H1 (cell line): Measurements from ENCODE around the gene CBFA2T2. TPM values are rescaled to one million over a fixed set of nuclear protein-coding genes. Genes with fewer than 3 reads are reported as not detected.

ENCODE experiments used
- CTCF ChIA-PET: fragments of 300-600 bp; sonication (Branson Sonifier 250); formaldehyde crosslinking; loops from one replicate; lab custom pipeline; 2021; ENCODE audit not compliant: partially characterized antibody; lab: Charles Lee
- POLR2A ChIA-PET: fragments of 300-600 bp; sonication (Branson Sonifier 250); formaldehyde crosslinking; loops from one replicate; lab custom pipeline; 2021; ENCODE audit warnings: inconsistent platforms; ENCODE audit not compliant: partially characterized antibody; lab: Charles Lee
- DNase-seq, 2 experiments: peaks; one replicate each; pipeline versions ENCODE4 v3.0.0 to v3.0.0-alpha.2; 2010 to 2022; ENCODE audit warnings: low spot score in 2 of 2, low read depth in 1 of 2, mixed read lengths in 1 of 2
- FAIRE-seq: peaks from 2 replicates; lab custom pipeline; 2011; peaks lifted over from hg19 to GRCh38; lab: Jason Lieb, UNC
- H2AFZ ChIP-seq: 2 replicates; pipeline ENCODE4 v1.8.1; 2012; ENCODE audit warnings: low read length, inconsistent platforms
- H2AK5ac ChIP-seq: 2 replicates; pipeline ENCODE4 v1.6.1; 2013; ENCODE audit warnings: low read depth, low read length
- H2BK120ac ChIP-seq: replicated peaks from 2 replicates; pipeline ENCODE3; 2013; ENCODE audit warnings: low read depth, low read length, inconsistent platforms
- H2BK12ac ChIP-seq: 2 replicates; pipeline ENCODE4 v1.6.1; 2013; ENCODE audit warnings: low read depth, low read length
- H2BK15ac ChIP-seq: 2 replicates; pipeline ENCODE4 v1.6.1; 2013; ENCODE audit warnings: low read length
- H2BK20ac ChIP-seq: 2 replicates; pipeline ENCODE4 v1.6.1; 2013; ENCODE audit warnings: low read length
- H2BK5ac ChIP-seq: 2 replicates; pipeline ENCODE4 v1.6.1; 2013; ENCODE audit warnings: low read depth, low read length
- H3K14ac ChIP-seq: 2 replicates; pipeline ENCODE4 v1.6.1; 2013; ENCODE audit warnings: inconsistent platforms; ENCODE audit not compliant: insufficient read length
- H3K18ac ChIP-seq: 2 replicates; pipeline ENCODE4 v1.6.1; 2013; ENCODE audit warnings: low read length; ENCODE audit errors: extremely low read depth
- H3K23ac ChIP-seq: 2 replicates; pipeline ENCODE4 v1.6.1; 2013; ENCODE audit warnings: inconsistent platforms; ENCODE audit not compliant: insufficient read length
- H3K23me2 ChIP-seq: 2 replicates; pipeline ENCODE4 v1.6.1; 2013; ENCODE audit warnings: low read depth, low read length
- H3K27ac ChIP-seq: 2 replicates; pipeline ENCODE4 v1.6.1; 2011; ENCODE audit warnings: low read depth, low read length, inconsistent platforms
- H3K27me3 ChIP-seq, 4 experiments: replicated peaks in 1 of 4; 1 replicate in 1 of 4; 2 replicates in 3 of 4; pipeline versions ENCODE4 v1.6.1 to v1.8.1; 2011 to 2013; ENCODE audit warnings: low read length in 3 of 4, mild to moderate bottlenecking in 3 of 4, inconsistent platforms in 2 of 4, mixed read lengths in 2 of 4, moderate library complexity in 1 of 4; ENCODE audit not compliant: control insufficient read depth in 3 of 4, insufficient read depth in 3 of 4; ENCODE audit errors: extremely low read depth in 1 of 4
- H3K36me3 ChIP-seq, 4 experiments: 2 replicates each; pipeline versions ENCODE4 v1.6.1 to v1.8.1; 2011 to 2013; ENCODE audit warnings: mild to moderate bottlenecking in 4 of 4, low read length in 3 of 4, moderate library complexity in 2 of 4, control low read depth in 1 of 4, inconsistent platforms in 1 of 4; ENCODE audit not compliant: insufficient read depth in 4 of 4, control insufficient read depth in 2 of 4
- H3K4ac ChIP-seq: replicated peaks from 2 replicates; pipeline ENCODE3; 2013; ENCODE audit warnings: low read length, low read depth, mixed read lengths, inconsistent platforms; ENCODE audit not compliant: insufficient read length
- H3K4me1 ChIP-seq, 4 experiments: replicated peaks in 1 of 4; 1 replicate in 1 of 4; 2 replicates in 3 of 4; pipeline versions ENCODE4 v1.6.1 to v1.8.1; 2011 to 2013; ENCODE audit warnings: low read length in 3 of 4, inconsistent platforms in 2 of 4, mixed read lengths in 1 of 4; ENCODE audit not compliant: insufficient read depth in 4 of 4, control insufficient read depth in 3 of 4
- H3K4me2 ChIP-seq, 2 experiments: 2 replicates each; pipeline versions ENCODE4 v1.6.1 to v1.8.1; 2011 to 2013; ENCODE audit warnings: low read depth in 2 of 2, low read length in 2 of 2, control low read depth in 1 of 2, inconsistent platforms in 1 of 2, mild to moderate bottlenecking in 1 of 2; ENCODE audit not compliant: insufficient read depth in 1 of 2
- H3K4me3 ChIP-seq, 4 experiments: fragments of 200-600, 300-600 bp in 1 of 4; sonication (generic), shearing (Covaris generic), sonication (Bioruptor Twin) in 1 of 4; 2 replicates each; pipeline versions ENCODE4 v1.5.1 to v1.8.1; 2011 to 2016; ENCODE audit warnings: low read length in 4 of 4, low read depth in 3 of 4, control low read depth in 2 of 4, inconsistent platforms in 2 of 4, mild to moderate bottlenecking in 2 of 4, mixed read lengths in 1 of 4, moderate library complexity in 1 of 4; ENCODE audit not compliant: insufficient read depth in 2 of 4; ENCODE audit errors: extremely low read depth in 1 of 4
- H3K56ac ChIP-seq: replicated peaks from 2 replicates; pipeline ENCODE3; 2013; ENCODE audit warnings: low read depth, mild to moderate bottlenecking, mixed read lengths, low read length, inconsistent platforms; ENCODE audit not compliant: insufficient read length
- H3K79me1 ChIP-seq: 2 replicates; pipeline ENCODE4 v1.6.1; 2013; ENCODE audit warnings: low read depth, low read length, control low read depth
- H3K79me2 ChIP-seq, 2 experiments: 2 replicates each; pipeline versions ENCODE4 v1.6.1 to v1.8.1; 2012 to 2013; ENCODE audit warnings: low read length in 2 of 2, mild to moderate bottlenecking in 2 of 2, inconsistent platforms in 1 of 2; ENCODE audit not compliant: insufficient read depth in 2 of 2, control insufficient read depth in 1 of 2
- H3K9ac ChIP-seq, 4 experiments: replicated peaks in 1 of 4; 1 replicate in 1 of 4; 2 replicates in 3 of 4; pipeline versions ENCODE4 v1.6.1 to v1.8.1; 2011 to 2013; ENCODE audit warnings: low read depth in 3 of 4, low read length in 3 of 4, control low read depth in 2 of 4, mild to moderate bottlenecking in 2 of 4, moderate library complexity in 2 of 4, inconsistent platforms in 1 of 4; ENCODE audit errors: extremely low read depth in 1 of 4
- H3K9me3 ChIP-seq, 2 experiments: 2 replicates each; pipeline versions ENCODE4 v1.6.1 to v1.8.1; 2012 to 2013; ENCODE audit warnings: mild to moderate bottlenecking in 2 of 2, moderate library complexity in 2 of 2, control low read depth in 1 of 2, inconsistent platforms in 1 of 2, low read depth in 1 of 2, low read length in 1 of 2, mixed read lengths in 1 of 2; ENCODE audit not compliant: insufficient read depth in 2 of 2
- H4K20me1 ChIP-seq, 2 experiments: replicated peaks in 1 of 2; 2 replicates each; pipeline versions ENCODE3 to v1.8.1; 2011 to 2013; ENCODE audit warnings: inconsistent platforms in 2 of 2, low read length in 2 of 2, mild to moderate bottlenecking in 1 of 2; ENCODE audit not compliant: insufficient read depth in 2 of 2, control insufficient read depth in 1 of 2
- H4K5ac ChIP-seq: 2 replicates; pipeline ENCODE4 v1.6.1; 2013; ENCODE audit warnings: low read length, low read depth, mixed read lengths, inconsistent platforms; ENCODE audit not compliant: insufficient read length
- H4K8ac ChIP-seq: 2 replicates; pipeline ENCODE4 v1.8.0; 2013; ENCODE audit warnings: mild to moderate bottlenecking, moderate library complexity, low read length, inconsistent platforms; ENCODE audit not compliant: insufficient read depth; ENCODE audit errors: extremely low read depth
- H4K91ac ChIP-seq: replicated peaks from 2 replicates; pipeline ENCODE3; 2013; ENCODE audit warnings: low read length, mixed read lengths, inconsistent platforms; ENCODE audit not compliant: insufficient read length
- CHD1 ChIP-seq: IDR thresholded peaks from 2 replicates; pipeline ENCODE4 v1.6.1; 2012; ENCODE audit warnings: low read depth, low read length, improper control_type of control experiment
- POLR2AphosphoS5 ChIP-seq: IDR thresholded peaks from 2 replicates; pipeline ENCODE4 v1.6.1; 2011; ENCODE audit warnings: low read depth, low read length
- WGBS, 2 experiments: shearing (Covaris generic) in 1 of 2; methylation state at CpG; one replicate each; pipeline versions ENCODE4 v1.1.6 to v1.1.7; 2013 to 2015; ENCODE audit warnings: low lambda C conversion rate in 2 of 2, mixed read lengths in 2 of 2, inconsistent platforms in 1 of 2, low coverage in 1 of 2, missing lambda C conversion rate in 1 of 2; ENCODE audit not compliant: insufficient replicate concordance in 2 of 2, insufficient coverage in 1 of 2, insufficient read length in 1 of 2; ENCODE audit errors: extremely low coverage in 1 of 2, missing lambda C conversion rate in 1 of 2; 5-methylcytosine and 5-hydroxymethylcytosine counted together
- polyA plus RNA-seq, 7 experiments: library from polyadenylated mRNA; depleted of rRNA in 3 of 7; stranded (reverse) in 5 of 7; unstranded in 2 of 7; fragments of >200 nt in 5 of 7; fragments of 200-250 nt in 2 of 7; gene quantifications; 1 replicate in 5 of 7; 2 replicates in 1 of 7; 4 replicates in 1 of 7; pipeline versions ENCODE4 v1.2.1 to v1.2.3, GENCODE V29; 2011 to 2013; ENCODE audit warnings: missing spikeins in 2 of 7, mixed read lengths in 2 of 7
- total RNA-seq: library from RNA; stranded (reverse); fragmentation: NEBNext Ultra II Directional; extraction: Animal tissue kit (Norgen Biotek cat#: 25700); gene quantifications from 2 replicates; pipeline ENCODE4 v1.2.1, GENCODE V29; 2021

CBFA2T2 gene
- total and polyA plus RNA-seq, 2 of the 8 experiments (the other 6 are each of a cell fraction or from before 2014, with no cell fraction given), result 11.6 to 12.9 TPM

DNA sequence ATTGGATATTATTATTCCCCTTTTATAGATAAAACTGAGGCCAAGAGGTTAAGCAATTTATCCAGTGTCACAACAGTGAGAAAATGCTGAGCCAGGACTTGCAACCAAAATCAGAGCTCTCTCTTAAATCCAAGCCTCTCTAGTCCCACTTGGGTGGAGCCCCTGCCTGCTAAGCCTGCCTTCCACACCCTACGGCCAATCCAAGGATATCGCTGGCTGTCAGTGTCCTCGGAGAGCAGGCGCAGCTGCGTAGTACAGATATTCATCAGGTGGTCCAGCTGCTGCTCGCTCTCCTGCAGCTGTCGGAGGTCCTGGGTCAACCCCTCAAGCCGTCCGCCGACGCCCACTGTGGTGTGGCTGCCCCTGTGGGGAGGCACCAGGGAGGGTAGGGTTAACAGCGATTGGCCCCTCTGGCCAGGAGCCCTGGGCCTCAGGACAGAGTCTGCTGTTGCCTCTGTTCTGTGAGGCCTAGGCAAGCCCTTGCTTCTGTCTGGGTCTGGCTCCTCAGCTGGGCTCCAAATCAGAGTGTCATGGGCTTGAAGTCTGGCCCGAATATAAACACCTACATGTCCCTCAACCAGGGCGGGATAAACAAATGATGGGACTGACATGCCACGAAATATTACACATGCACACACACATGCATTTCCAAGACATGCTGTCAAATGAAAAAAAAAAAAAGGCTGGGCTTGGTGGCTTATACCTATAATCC lies 188.3 kb downstream of the CBFA2T2 start:
- peaks cover 7% of the 10 kb centered on the region for H3K79me1 ChIP-seq
- peaks cover 0 to 26% of the 10 kb centered on the region in 2 experiments; a peak in 2 of 4 replicates for H3K79me2 ChIP-seq
- H3K4me3 ChIP-seq, result no peak overlapping the region
- WGBS, 2 experiments, result 97% methylated on average over 15 of the region's 15 CpGs; no CpG with 5 or more reads in 1 of the 2 experiments
- FAIRE-seq, result no peak
- H4K5ac ChIP-seq, result no peak overlapping the region
- no peak overlapping the region for H2BK5ac ChIP-seq
- H2BK120ac ChIP-seq, result no peak overlapping the region
- no peak overlapping the region for H4K91ac ChIP-seq
- H3K9me3 ChIP-seq, result no peaks in the 10 kb centered on the region
- H4K8ac ChIP-seq, result no peak overlapping the region; the same call in 1 of the 2 replicates
- no peak overlapping the region for H2BK15ac ChIP-seq
- CTCF ChIA-PET, result interaction anchor here (1.2 to 1.9 kb wide), 2 partner anchors 9 to 24 kb away, joined by 4 to 9 read pairs; no protein-coding TSS in a partner anchor
- DNase-seq, result no peak
- H3K27me3 ChIP-seq, result no peaks in the 10 kb centered on the region
- POLR2A ChIA-PET, result interaction anchor here (0.6 to 14.0 kb wide), 5 partner anchors 9 to 358 kb away, joined by 3 to 245 read pairs (median 5); partner anchors contain the start of genes ACTL10, C20orf144, NECAB3 and PXMP4
- H3K4me2 ChIP-seq, result no peak overlapping the region
- no peak overlapping the region for H3K23ac ChIP-seq
- no peak overlapping the region for H3K27ac ChIP-seq
- TF ChIP-seq POLR2AphosphoS5, result peak; percentile 49; the same call in 1 of the 2 replicates
- TF ChIP-seq CHD1, result no peak
- H4K20me1 ChIP-seq, result peaks cover 12 to 49% of the 10 kb centered on the region in 2 experiments
- H3K36me3 ChIP-seq, result peaks cover 19 to 36% (median 32%) of the 10 kb centered on the region in 4 experiments; a peak in 6 of 8 replicates
- H2BK12ac ChIP-seq, result no peak overlapping the region
- no peak overlapping the region for H3K9ac ChIP-seq
- H3K56ac ChIP-seq, result no peak overlapping the region
- no peak overlapping the region for H2AFZ ChIP-seq
- H3K14ac ChIP-seq, result no peak overlapping the region
- H2BK20ac ChIP-seq, result no peak overlapping the region
- peaks cover 13% of the 10 kb centered on the region for H3K23me2 ChIP-seq
- no peak overlapping the region for H3K18ac ChIP-seq
- H2AK5ac ChIP-seq, result no peak overlapping the region
- H3K4me1 ChIP-seq, result peaks cover 0 to 13% (median 6%) of the 10 kb centered on the region in 4 experiments; a peak in 4 of 7 replicates
- no peak overlapping the region for H3K4ac ChIP-seq
